GM19372 (cell line): ENCODE results near the gene DIPK2B.

ENCODE experiments used
- ATAC-seq: cut with Tn5 transposase; IDR thresholded peaks from one replicate; pipeline ENCODE4 v1.9.1; 2021; ENCODE audit warnings: mild to moderate bottlenecking, low read depth, moderate library complexity; ENCODE audit not compliant: unreplicated experiment

DIPK2B gene

DNA sequence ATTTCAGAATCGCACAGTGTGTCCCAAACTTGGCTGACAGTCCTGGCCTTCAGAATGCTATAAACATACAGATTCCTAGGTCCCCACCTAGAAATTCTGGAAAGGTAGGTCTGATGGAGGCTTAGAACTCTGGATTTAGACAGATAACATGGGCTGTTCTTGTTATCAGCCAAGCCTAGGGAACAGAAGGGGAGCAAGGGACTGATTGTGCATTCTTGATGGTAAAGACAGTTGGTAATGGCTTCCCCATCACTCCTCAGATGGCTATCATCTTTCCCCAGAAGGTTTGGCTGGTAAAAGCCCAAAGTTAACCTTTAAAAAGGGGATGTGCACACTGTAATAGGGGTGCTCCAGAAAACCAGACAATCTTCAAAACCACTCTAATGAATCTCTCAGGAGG, 35.7 kb downstream of the DIPK2B start:
- ATAC-seq: no peak

DNA sequence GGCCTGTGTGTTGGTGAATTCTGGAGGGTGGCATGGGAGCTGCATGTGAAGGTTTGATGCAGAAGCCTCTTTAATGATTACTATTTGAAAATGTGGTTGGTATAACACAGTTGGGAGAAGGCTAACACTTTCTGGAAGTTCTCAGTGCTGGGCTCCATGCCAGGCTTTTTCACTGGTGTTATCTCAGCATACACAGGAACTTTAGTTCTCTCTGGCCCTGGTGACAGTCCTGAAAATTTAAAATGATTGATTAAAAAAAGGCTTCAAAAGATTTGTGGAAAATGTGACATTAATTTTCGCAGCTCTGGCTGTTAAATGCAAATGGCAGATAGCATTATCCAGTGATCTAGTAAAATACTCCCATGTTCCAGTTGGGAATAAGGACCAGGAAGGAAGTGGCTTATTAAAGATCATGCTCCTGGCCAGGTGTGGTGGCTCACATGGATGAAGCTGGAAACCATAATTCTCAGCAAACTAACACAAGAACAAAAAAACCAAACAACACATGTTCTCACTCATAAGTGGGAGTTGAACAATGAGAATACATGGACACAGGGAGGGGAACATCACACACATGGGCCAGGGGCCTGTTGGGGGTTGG, 36.6 kb downstream of the DIPK2B start:
- no peak for ATAC-seq

DNA sequence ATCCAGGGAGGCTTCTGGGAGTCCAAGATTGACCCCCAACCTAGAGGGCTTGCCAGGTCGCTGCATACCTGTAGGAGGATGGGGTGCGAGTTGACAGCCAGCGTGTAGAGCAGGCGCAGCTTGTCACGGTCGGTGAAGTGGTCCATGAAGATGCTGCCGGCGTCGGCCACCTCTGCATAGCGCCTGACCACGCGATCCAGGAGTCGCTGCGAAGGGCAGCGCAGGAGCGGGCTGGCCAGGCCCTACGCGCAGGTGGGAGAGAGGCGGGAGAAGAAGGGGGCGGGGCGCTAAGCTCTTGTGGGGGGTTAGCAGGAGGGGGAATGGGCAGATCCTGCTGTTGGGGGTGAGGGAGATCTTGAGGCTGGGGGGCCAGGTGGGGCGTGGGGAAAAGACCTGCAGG, 43.0 kb downstream of the DIPK2B start:
- ATAC-seq: no peak

DNA sequence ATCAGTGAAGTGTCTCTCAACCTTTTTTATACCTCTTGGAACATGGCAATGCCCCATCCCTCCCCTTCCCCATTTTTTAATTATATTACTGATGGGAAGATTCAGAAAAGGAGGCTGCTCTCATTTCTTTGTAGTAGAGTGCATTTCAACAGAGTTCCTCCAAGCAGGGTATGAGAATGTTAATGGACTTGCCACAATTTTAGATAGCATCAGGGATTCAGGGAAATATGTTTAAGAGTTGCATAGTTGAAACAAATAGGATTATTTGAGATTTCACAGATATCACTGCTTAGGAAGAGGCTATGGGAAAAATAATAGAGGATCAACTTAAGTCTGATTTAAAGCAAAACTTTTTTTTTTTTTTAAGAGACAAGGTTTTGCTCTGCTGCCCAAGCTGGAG, 46.2 kb downstream of the DIPK2B start:
- ATAC-seq: no peak

DNA sequence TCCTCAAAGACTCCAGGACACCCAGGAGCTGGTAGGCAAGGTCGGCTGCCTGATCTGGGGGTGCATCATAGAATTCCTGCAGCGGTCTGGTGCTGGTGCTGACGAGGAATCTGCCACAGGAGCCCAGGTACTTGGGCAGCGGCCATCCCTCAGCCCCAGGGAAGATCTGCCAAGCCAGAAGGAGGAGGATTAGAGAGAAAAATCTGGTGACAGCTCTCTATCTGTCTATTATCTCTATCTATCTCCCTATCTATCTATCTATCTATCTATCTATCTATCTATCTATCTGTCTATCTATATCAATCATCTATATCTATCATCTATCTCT, 46.7 kb downstream of the DIPK2B start:
- no peak for ATAC-seq
